GOT3 (cell line): ENCODE data around the gene IFIT5.
"Not testable (repeated sequence)": the region's sequence is repeated elsewhere in the genome, so short reads cannot be mapped to it uniquely, and the experiment has no call there.

Experiments used
- DNase-seq: peaks from one replicate; lab custom pipeline; 2025; ENCODE audit warnings: mixed read lengths; lab: John Stamatoyannopoulos, UW

Gene IFIT5

DNA sequence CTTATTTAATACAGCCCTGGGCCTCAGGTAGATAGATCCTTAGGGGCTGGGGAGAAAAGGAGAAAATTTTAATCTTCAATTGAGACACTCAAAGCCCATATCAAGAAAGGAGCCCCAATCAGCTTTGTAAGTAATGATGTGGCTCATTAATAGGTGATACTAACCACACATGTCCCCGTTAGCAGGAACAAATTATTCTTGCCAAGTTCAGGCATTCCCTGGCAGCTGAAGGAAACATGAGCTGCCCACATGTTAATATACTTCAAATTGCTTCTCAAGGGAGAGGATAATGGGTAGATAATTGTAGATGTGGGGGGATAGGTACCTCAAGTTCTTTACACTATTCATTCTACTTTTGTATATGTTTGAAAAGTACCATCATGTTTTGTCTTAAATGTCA is 14.5 kb downstream of the IFIT5 start:
- DNase-seq, result no peak

DNA sequence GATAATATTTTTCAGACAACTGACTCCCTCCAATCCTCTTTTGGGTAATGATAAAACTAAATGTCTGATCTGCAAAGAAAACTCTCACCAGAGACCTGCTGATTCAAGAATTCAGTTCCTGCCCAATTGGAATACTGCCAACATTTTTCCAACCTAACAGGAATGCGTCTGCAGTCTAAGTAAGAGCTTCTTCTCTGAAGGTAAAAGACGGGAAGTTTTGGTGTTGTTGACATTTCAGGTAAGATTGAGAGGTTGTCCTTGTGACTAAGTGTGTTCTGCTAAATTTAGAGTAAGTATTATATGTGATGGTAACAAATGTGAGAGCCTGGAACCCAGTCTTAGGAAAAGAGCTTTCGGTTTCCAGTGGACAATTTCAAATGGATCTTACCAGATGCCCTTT is 17.6 kb downstream of the IFIT5 start:
- no peak for DNase-seq

DNA sequence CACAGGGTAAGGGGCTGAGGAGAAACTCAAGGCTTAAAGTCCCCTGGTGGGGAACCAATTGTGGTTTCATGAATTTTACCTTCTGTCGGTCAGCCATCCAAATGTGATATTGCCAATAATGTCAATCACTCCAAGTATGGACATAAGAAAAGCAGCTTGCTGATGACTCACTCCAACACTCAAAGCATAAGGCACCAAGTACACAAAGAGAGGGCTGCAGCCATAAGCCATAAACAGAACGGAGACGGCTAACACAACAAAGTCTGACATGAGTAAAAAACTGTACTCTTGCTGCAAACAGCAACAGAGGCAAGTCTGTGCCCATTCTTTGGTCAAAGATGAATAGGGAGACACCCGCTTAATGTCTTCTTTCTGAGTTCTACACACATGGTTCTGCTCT is 24.2 kb downstream of the IFIT5 start:
- DNase-seq, result no peak

DNA sequence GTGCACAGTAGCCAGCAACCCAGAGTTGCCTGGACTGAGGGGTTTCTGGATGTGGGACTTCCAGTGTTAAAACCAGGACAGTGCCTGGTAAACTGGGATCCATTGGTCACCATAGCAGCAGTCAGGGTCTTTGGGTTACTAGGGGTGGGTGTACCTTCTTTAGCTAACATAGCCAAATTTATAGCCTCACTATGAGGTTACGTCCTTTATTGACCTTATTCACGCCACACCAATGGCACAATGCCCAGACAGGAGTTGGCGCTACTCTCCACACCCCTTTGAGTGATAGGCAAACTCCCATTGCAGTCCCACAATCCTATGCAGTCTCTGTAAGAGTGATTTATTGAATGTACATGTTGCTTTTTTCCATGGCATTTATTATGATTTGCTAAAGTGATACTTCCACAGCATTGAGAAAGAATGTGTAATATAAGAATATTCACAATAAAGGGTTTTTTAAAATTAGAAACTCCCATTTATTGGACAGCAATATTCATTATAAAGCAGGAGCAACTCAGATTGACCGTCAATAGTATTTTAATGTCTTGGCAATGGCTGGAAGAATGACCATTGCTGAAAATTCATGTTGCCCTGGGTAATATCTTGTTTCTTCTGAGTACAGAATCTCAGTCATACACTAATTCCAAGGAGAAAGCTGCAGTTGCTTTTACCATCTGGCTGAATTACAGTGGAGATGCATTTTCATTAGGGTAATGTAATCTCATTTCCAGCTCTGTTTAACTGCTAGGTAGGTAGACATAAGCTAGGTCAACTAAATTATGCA is 26.1 kb downstream of the IFIT5 start:
- no peak for DNase-seq

DNA sequence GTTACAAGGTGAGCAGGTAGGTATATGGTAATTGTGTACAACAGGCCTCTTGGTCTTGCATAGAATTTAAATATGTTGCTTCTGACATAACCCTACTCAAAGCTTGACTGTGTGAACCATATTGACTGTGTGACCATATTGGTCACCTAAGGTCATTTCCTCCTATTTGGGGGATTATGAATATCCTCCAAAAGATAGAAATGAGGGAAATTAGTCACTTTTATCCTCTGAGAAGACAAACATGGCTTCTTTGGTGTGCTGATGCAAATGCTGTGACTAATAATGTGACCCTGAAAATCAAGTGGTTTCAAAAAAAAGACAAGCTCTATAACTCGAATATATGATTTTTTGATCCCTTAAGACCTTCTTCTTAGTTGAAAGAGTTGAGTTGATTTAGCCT is 27.9 kb downstream of the IFIT5 start:
- no peak for DNase-seq

DNA sequence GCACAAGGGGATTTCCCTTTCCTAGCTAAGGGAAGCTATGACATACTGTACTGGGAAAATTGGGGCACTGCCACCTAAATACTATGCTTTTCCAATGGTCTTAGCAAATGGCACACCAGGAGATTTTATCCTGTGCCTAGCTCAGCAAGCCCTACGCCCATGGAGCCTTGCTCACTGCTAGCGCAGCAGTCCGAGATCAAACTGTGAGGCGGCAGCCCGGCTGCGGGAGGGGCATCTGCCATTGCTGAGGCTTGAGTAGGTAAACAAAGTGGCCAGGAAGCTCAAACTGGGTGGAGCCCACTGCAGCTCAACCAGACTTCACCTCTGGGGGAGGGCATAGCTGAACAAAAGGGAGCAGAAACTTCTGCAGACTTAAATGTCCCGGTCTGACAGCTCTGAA is 30.5 kb downstream of the IFIT5 start:
- DNase-seq, result not testable (repeated sequence)

DNA sequence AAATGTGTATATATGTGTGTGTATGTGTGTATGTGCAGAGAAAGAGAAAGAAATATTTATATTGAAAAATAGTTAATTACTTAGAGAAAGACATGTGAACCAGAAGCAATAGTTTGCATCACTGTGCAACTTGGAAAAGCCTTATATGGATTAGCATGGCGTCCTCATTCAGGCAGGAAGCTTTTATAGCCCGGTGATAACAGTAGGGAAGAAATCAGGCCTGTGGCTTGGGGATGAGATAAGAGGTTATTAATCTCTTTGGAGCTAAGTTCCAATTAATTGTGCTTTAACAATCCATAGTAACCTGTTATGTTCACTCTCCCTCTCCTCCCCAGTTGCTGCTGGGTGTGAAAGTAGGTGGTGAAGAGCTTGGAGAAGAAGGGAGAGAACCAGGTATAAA is 36.5 kb downstream of the IFIT5 start:
- DNase-seq, result no peak

DNA sequence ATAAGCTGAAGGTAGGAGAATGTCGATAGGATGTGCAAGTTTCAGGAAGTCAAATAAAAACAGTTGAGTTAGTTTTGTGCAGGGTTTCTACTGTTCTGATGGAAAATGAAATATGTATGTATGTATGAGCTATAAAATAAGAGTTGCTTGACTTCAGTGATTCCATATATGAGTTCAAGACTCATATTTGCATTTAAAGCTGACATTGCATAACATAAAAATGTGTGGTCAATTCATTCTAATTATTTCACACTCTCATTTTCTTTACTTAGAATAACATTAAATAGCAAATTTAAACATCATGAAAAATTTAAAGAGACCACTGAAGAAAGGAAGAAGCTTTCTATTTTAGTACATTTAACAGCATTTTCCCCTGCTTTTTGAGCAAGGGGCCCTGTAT is 37.8 kb downstream of the IFIT5 start:
- DNase-seq, result no peak

DNA sequence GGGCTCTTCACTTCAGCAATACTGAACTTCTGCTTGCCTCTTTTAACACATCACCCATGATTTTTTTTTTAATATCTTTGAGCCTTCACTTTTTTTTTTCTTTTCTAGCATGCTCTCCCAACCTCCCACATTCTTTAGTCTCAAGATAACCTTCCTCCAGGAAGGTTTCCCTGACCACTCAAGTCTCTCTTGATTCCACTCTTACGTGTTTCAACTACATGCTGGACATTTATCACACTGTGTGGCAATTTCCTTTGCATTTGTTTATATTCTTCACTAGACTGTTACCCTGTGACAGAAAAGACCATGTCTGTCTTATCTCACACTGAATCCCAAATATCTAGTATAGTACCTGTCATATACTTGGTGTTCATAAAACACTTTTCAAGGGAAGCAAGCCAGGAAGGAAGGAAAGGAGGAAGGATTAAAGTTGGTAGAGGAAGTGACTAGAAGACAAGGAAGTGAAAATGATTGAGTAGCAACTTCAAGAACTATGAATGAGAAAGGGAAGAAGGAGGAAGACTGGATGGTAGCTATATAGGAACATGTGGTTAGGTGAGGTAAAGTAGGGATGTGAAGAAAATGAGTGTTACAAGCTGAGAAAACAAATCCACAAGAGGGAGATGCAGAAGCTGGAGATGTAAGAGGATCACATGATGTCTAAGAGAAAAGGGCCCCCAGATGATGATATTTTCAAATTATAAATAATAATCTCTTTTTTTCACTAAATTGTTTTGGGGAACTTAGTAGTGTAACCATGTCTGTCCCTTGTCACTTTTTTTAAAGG is 40.4 kb downstream of the IFIT5 start:
- no peak for DNase-seq

DNA sequence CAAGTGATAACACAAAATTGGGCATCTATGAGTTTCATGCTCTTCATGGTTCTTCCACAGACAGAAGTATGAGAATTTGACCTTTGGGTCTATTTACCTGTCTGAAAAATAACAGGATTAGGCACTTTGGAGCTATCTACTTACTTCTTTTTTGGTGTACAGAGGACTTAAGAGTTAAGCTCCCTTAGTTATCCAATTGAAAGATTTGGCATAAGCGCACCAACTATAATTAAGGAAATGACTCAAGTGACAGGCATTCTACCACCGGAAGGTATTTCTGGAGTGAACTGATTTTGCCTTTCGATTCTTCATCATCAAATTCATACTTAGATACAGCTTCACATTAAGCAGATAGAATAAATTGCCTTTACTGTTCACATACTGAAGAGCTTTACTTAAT is 43.9 kb downstream of the IFIT5 start:
- no peak for DNase-seq

DNA sequence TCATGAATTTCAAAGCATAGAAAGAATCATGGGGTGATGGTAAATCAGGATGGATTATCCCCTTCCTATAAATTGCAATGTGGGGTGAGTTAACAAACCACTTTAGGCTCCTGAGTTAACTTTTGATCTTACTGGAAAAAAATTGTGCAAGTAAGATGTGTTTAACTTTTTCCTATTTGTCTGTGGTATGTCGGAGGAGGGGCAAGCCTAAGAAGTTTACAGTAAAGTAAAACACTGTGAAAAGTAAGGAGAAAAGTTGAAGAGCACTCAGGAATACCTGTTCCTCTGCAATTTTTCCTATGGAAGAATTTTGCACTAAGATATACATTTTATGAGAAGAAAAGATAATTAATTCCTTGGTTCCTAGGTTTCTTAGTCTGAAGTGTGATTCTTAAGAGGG is 44.4 kb downstream of the IFIT5 start:
- DNase-seq, result no peak

DNA sequence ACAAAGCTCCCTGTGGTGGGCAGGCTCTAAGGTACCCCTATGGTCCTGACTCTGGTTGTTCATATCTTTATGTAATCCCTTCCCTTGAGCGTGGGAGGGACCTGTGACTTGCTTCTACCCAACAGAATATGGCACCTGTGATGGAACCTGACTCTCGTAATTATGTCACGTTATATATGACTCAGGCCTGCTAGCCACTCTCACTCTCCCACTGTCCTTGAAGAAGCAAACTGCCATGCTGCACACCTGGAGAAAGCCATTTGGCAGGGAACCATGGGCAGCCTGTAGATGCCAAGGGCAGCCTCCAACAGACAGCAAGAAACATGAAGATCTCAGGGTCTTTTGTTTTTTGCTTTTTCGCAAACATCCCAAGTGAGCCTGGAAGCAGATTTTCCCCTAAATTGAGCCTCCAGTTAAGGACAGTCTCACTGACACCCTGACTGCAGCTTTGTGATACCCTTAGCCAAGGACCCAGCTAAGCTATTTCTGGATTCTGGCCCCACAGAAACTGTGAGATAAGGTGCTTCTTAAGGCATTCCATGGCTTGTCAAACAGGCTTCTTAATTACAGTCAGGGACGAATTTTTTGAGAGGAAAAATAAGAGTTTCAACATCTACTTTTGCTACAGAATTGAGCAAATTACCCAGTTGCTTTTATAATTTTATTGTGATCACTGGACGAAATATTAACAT is 49.6 kb downstream of the IFIT5 start:
- DNase-seq, result no peak

DNA sequence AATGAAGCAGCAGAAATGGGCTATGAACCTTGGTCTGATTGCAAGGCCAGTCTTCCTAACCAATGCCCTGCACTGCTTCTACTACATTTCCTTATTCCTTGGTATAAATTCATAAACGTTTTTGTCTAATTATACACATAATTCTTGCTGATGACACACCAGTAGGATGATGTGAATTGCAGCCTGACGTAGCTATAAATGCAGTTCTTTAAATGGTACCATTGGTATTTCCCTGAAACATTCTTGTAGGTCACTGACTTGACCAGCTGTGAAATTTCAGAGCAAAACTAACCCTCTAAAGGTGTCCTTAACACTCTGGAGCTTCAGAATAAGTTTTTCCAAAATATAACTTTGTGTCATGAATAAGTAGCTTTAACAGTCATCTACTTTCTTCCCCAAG is 50.8 kb downstream of the IFIT5 start:
- no peak for DNase-seq

DNA sequence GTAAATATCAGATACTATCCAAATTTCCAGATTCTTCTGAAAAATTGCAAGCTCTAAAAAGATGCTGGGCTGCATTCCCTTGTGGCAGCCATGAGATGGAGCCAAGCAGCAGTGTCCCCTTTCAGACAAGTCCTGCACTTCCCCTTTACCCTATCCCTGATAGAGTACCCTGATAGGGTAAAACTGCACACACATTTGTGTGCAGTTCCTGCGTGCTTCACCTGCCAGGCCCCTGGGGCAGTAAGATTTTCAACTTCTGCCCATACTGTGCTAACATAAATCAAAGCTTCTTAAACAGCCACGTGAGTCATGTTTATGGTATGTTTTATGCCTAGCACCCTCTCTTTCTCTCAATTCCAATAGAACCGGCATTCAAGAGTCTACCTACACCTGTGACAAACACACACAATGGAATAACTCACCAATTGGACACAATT is 52.2 kb downstream of the IFIT5 start:
- DNase-seq, result no peak

DNA sequence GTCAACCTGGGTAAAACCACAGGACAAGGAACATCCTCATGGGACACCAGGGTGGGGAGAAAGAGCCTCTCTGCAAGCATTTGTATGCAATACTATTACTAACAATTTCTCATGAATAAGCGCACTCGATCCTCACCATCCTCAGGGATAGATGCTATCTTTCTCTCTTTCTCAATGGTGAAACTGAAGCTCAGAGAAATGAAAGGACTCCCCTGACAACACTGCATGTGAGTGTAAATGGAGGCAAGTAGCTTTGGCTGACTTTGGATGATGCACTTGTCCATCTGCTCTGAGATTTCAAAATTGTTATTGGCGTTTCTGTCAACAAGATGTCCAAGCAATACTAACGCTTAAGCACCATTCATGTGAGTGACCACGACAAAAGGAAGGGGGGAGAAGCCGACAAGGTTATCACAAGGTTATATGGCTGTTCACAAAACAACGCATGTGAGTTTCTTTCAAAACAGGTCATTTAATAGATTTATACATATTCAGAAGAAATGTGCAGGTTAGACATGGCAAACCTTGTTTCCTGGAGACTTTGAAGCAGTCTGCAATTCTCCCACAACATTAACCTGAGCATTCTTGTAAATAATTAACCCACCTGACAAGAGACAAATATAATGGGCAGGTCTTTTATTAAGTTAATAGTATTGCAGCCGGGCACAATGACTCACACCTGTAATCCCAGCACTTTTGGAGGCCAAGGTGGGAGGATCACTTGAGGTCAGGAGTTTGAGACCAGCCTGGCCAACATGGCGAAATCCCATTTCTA is 54.0 kb downstream of the IFIT5 start:
- no peak for DNase-seq

DNA sequence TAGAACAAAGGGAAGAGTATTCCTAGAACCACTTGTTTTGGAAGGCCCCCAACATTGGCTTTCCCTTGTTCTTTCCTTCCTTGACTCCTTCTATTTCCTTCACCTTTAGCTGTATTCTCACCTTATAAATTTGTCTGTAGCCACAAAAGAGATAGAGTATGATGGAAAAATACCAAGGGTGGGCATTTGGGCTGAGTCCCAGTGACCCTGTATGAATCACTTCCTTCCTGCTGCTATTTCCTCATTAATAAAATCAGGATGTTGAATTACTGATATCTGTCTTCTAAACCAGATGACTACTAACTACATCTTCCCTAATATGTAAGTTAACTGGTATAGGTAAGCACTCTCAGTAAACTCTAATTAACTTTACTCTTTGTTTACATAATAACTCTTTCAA is 55.1 kb downstream of the IFIT5 start:
- DNase-seq, result no peak
